ENCODE data around the gene TMEM244.

TMEM244 gene

DNA sequence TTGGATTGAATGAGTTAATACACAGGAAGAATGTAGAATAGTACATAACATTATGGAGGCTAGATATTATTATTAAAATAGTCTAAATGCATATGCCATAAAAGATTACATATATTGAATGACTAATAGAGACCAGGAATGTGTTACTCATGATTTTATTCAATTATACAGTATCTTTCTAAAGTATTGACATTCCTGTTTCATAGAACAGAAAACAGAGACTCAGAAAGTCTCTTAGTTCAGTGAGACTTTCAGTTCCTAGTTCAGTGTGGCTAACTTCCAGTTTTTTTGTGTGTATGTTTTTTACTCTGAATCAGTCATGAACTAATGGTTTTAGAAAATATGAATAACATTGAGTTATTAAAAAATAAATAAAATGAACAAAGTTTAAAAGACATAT lies 34.6 kb upstream of the TMEM244 start:
- POLR2A ChIA-PET = no interaction called here
- DNase-seq = no peak
- H3K36me3 ChIP-seq (ENCODE audit: control insufficient read depth in 4 of 4, insufficient read depth in 4 of 4, low read length in 3 of 4) = no peaks in the 10 kb centered on the region
- H3K27ac ChIP-seq (ENCODE audit: insufficient read depth in 1 of 2, low read depth in 1 of 2, low read length in 2 of 2, poor library complexity in 1 of 2, severe bottlenecking in 2 of 2) = no peak overlapping the region
- no peaks in the 10 kb centered on the region for H3K9me3 ChIP-seq (ENCODE audit: control extremely low read depth in 1 of 5, control insufficient read depth in 4 of 5, insufficient read depth in 2 of 5, low read depth in 1 of 5, low read length in 4 of 5)
- H3K4me1 ChIP-seq (ENCODE audit: control extremely low read depth in 1 of 4, control insufficient read depth in 4 of 4, insufficient read depth in 4 of 4, low read length in 3 of 4) = no peaks in the 10 kb centered on the region
- H3K4me3 ChIP-seq (ENCODE audit: control insufficient read depth in 1 of 7, extremely low read depth in 1 of 7, insufficient read depth in 4 of 7, low read depth in 2 of 7, low read length in 6 of 7) = no peak overlapping the region
- no peaks in the 10 kb centered on the region for H3K27me3 ChIP-seq (replicated peaks in 2 of 5; ENCODE audit: control insufficient read depth in 4 of 5, insufficient read depth in 5 of 5, low read length in 4 of 5)
- CTCF ChIA-PET = interaction anchor here (0.9 to 1.8 kb wide), 3 partner anchors 24 to 126 kb away, joined by 3 to 4 read pairs (median 4); no protein-coding TSS in a partner anchor

DNA sequence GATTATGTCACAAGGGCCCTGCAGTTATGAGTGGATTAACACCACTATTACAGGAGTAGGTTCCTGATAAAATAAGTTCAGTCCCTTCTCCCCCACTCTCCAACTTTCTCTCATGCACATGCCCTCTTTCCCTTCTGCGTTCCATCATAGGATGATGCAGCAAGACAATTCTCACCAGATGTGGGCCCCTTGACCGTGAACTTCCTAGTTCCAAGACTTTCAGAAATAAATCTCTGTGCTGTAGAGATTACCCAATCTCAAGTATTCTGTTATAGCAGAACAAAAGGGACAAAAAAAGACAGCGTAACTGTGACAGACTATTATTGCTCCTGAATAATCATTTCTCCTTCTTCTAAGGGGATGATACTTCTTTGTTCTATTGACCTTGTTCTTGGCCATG lies 33.8 kb upstream of the TMEM244 start:
- ChIA-PET CTCF (interaction anchor here (0.9 to 1.8 kb wide), 3 partner anchors 25 to 126 kb away, joined by 3 to 4 read pairs (median 4); no protein-coding TSS in a partner anchor), POLR2A (no interaction called here)
- H3K4me3 ChIP-seq (ENCODE audit: control insufficient read depth in 1 of 7, extremely low read depth in 1 of 7, insufficient read depth in 4 of 7, low read depth in 2 of 7, low read length in 6 of 7) = no peak overlapping the region
- DNase-seq = no peak
- no peaks in the 10 kb centered on the region for H3K9me3 ChIP-seq (ENCODE audit: control extremely low read depth in 1 of 5, control insufficient read depth in 4 of 5, insufficient read depth in 2 of 5, low read depth in 1 of 5, low read length in 4 of 5)
- H3K27me3 ChIP-seq (replicated peaks in 2 of 5; ENCODE audit: control insufficient read depth in 4 of 5, insufficient read depth in 5 of 5, low read length in 4 of 5) = no peaks in the 10 kb centered on the region
- H3K36me3 ChIP-seq (ENCODE audit: control insufficient read depth in 4 of 4, insufficient read depth in 4 of 4, low read length in 3 of 4) = no peaks in the 10 kb centered on the region
- no peak overlapping the region for H3K27ac ChIP-seq (ENCODE audit: insufficient read depth in 1 of 2, low read depth in 1 of 2, low read length in 2 of 2, poor library complexity in 1 of 2, severe bottlenecking in 2 of 2)
- WGBS (ENCODE audit: insufficient coverage) = 75% methylated on average over 1 of the region's 3 CpGs
- no peaks in the 10 kb centered on the region for H3K4me1 ChIP-seq (ENCODE audit: control extremely low read depth in 1 of 4, control insufficient read depth in 4 of 4, insufficient read depth in 4 of 4, low read length in 3 of 4)

DNA sequence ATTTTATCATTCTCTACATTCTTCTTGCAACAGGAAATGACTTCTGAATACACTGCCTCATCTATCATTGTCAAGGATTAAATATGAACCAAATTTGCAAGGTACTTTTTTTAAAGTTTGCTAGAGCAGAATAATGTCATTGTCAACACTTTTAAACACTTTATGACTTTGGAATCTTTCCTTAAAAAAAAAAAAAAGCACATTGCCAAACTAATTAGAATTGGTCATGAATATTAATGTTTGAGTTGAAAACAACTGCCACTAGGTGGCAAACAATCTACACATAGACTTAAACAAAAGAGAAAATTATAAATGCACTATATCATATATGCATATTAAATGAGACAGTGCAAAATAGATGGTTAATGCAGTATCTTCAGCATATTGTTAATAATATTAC lies 32.5 kb upstream of the TMEM244 start:
- Histone ChIP-seq H3K27me3 (replicated peaks in 2 of 5; ENCODE audit: control insufficient read depth in 4 of 5, insufficient read depth in 5 of 5, low read length in 4 of 5) (no peaks in the 10 kb centered on the region), H3K9me3 (ENCODE audit: control extremely low read depth in 1 of 5, control insufficient read depth in 4 of 5, insufficient read depth in 2 of 5, low read depth in 1 of 5, low read length in 4 of 5) (no peaks in the 10 kb centered on the region), H3K4me1 (ENCODE audit: control extremely low read depth in 1 of 4, control insufficient read depth in 4 of 4, insufficient read depth in 4 of 4, low read length in 3 of 4) (no peaks in the 10 kb centered on the region), H3K36me3 (ENCODE audit: control insufficient read depth in 4 of 4, insufficient read depth in 4 of 4, low read length in 3 of 4) (no peaks in the 10 kb centered on the region), H3K4me3 (ENCODE audit: control insufficient read depth in 1 of 7, extremely low read depth in 1 of 7, insufficient read depth in 4 of 7, low read depth in 2 of 7, low read length in 6 of 7) (no peak overlapping the region), H3K27ac (ENCODE audit: insufficient read depth in 1 of 2, low read depth in 1 of 2, low read length in 2 of 2, poor library complexity in 1 of 2, severe bottlenecking in 2 of 2) (no peak overlapping the region)
- POLR2A ChIA-PET = no interaction called here
- CTCF ChIA-PET = interaction anchor here (1.2 to 1.5 kb wide), 3 partner anchors 13 to 128 kb away, joined by 3 to 4 read pairs (median 4); no protein-coding TSS in a partner anchor
- peak; percentile 38 to 60 (median 56) for DNase-seq

DNA sequence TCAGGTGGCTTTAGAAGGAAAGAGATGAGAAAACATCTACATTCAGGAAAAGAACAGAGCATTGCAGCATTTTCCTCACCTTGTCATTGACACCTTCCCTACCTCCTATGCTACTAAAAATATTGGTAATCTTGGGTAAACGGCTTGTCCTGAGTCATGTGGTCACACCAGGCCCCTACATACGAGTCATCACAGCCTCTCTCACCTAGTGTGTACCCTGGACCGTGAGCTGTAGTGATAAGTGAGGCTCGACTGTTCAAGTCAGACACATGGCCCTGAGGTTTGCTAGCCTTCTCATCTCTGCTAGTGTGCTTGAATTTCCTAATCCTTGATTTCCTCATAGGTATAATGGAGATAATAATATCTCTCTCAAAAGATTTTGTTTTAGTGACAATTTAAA lies 29.6 kb upstream of the TMEM244 start:
- no peak overlapping the region for H3K27ac ChIP-seq (ENCODE audit: insufficient read depth in 1 of 2, low read depth in 1 of 2, low read length in 2 of 2, poor library complexity in 1 of 2, severe bottlenecking in 2 of 2)
- H3K27me3 ChIP-seq (replicated peaks in 2 of 5; ENCODE audit: control insufficient read depth in 4 of 5, insufficient read depth in 5 of 5, low read length in 4 of 5) = no peaks in the 10 kb centered on the region
- no peaks in the 10 kb centered on the region for H3K9me3 ChIP-seq (ENCODE audit: control extremely low read depth in 1 of 5, control insufficient read depth in 4 of 5, insufficient read depth in 2 of 5, low read depth in 1 of 5, low read length in 4 of 5)
- no peak for DNase-seq
- no peak overlapping the region for H3K4me3 ChIP-seq (ENCODE audit: control insufficient read depth in 1 of 7, extremely low read depth in 1 of 7, insufficient read depth in 4 of 7, low read depth in 2 of 7, low read length in 6 of 7)
- no peaks in the 10 kb centered on the region for H3K4me1 ChIP-seq (ENCODE audit: control extremely low read depth in 1 of 4, control insufficient read depth in 4 of 4, insufficient read depth in 4 of 4, low read length in 3 of 4)
- POLR2A ChIA-PET = no interaction called here
- CTCF ChIA-PET = no interaction called here
- 100% methylated on average over 1 of the region's 4 CpGs for whole genome bisulfite sequencing (ENCODE audit: insufficient coverage)
- no peaks in the 10 kb centered on the region for H3K36me3 ChIP-seq (ENCODE audit: control insufficient read depth in 4 of 4, insufficient read depth in 4 of 4, low read length in 3 of 4)

DNA sequence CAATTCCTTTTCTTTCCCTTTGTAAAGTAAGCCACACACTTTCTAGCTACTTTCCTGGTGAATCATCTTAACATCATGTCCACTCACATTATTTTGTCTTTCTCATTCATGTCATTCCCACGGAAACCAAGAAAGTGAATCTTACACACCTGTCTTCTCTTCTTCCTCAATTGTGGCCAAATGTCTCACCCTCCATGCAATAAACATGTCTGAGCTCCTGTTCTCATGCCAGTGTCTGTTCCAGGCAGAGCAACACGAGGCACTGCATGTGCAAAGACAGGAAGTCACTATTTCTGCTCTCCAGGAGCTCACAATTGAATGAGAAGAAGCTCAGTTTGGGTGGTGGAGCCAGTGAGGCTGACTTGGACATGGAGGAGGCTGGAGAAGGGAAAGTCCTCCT lies 29.0 kb upstream of the TMEM244 start:
- peak in 1 of 3 donors; percentile 18 for DNase-seq
- ChIA-PET CTCF (interaction anchor here (0.8 to 1.4 kb wide), 3 partner anchors 69 to 953 kb away, joined by 3 read pairs; no protein-coding TSS in a partner anchor), POLR2A (no interaction called here)
- WGBS (ENCODE audit: insufficient coverage) = 55% methylated on average over 1 of the region's 2 CpGs
- Histone ChIP-seq H3K27ac (ENCODE audit: insufficient read depth in 1 of 2, low read depth in 1 of 2, low read length in 2 of 2, poor library complexity in 1 of 2, severe bottlenecking in 2 of 2) (no peak overlapping the region), H3K9me3 (ENCODE audit: control extremely low read depth in 1 of 5, control insufficient read depth in 4 of 5, insufficient read depth in 2 of 5, low read depth in 1 of 5, low read length in 4 of 5) (no peaks in the 10 kb centered on the region), H3K27me3 (replicated peaks in 2 of 5; ENCODE audit: control insufficient read depth in 4 of 5, insufficient read depth in 5 of 5, low read length in 4 of 5) (no peaks in the 10 kb centered on the region), H3K36me3 (ENCODE audit: control insufficient read depth in 4 of 4, insufficient read depth in 4 of 4, low read length in 3 of 4) (no peaks in the 10 kb centered on the region), H3K4me3 (ENCODE audit: control insufficient read depth in 1 of 7, extremely low read depth in 1 of 7, insufficient read depth in 4 of 7, low read depth in 2 of 7, low read length in 6 of 7) (no peak overlapping the region), H3K4me1 (ENCODE audit: control extremely low read depth in 1 of 4, control insufficient read depth in 4 of 4, insufficient read depth in 4 of 4, low read length in 3 of 4) (no peaks in the 10 kb centered on the region)

DNA sequence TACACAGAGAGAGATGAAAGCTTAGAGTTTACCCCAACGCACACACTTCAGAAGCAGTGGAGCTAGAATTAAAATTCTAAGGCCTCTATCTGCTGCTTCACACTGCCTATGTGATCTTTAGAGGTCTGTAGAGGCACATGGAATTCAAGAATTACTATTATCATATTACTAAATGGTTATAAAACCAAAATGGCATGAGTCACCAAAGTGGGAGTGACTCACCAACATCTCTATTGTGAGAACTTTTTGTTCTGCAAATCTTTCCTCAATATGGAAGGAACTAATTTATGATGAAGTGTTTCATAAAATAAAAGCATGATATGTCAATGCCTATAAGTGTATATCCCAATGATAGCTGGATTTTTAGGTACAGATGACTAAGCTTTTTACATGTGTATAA lies 28.5 kb upstream of the TMEM244 start:
- Histone ChIP-seq H3K4me1 (ENCODE audit: control extremely low read depth in 1 of 4, control insufficient read depth in 4 of 4, insufficient read depth in 4 of 4, low read length in 3 of 4) (no peaks in the 10 kb centered on the region), H3K27me3 (replicated peaks in 2 of 5; ENCODE audit: control insufficient read depth in 4 of 5, insufficient read depth in 5 of 5, low read length in 4 of 5) (no peaks in the 10 kb centered on the region), H3K9me3 (ENCODE audit: control extremely low read depth in 1 of 5, control insufficient read depth in 4 of 5, insufficient read depth in 2 of 5, low read depth in 1 of 5, low read length in 4 of 5) (no peaks in the 10 kb centered on the region), H3K4me3 (ENCODE audit: control insufficient read depth in 1 of 7, extremely low read depth in 1 of 7, insufficient read depth in 4 of 7, low read depth in 2 of 7, low read length in 6 of 7) (no peak overlapping the region), H3K27ac (ENCODE audit: insufficient read depth in 1 of 2, low read depth in 1 of 2, low read length in 2 of 2, poor library complexity in 1 of 2, severe bottlenecking in 2 of 2) (no peak overlapping the region), H3K36me3 (ENCODE audit: control insufficient read depth in 4 of 4, insufficient read depth in 4 of 4, low read length in 3 of 4) (no peaks in the 10 kb centered on the region)
- DNase-seq = peak in 2 of 3 donors; percentile 50 to 60
- ChIA-PET POLR2A (no interaction called here), CTCF (interaction anchor here (0.8 to 1.4 kb wide), 3 partner anchors 69 to 954 kb away, joined by 3 read pairs; no protein-coding TSS in a partner anchor)
- 100% methylated on average over 1 of the region's 1 CpG for WGBS (ENCODE audit: insufficient coverage)

DNA sequence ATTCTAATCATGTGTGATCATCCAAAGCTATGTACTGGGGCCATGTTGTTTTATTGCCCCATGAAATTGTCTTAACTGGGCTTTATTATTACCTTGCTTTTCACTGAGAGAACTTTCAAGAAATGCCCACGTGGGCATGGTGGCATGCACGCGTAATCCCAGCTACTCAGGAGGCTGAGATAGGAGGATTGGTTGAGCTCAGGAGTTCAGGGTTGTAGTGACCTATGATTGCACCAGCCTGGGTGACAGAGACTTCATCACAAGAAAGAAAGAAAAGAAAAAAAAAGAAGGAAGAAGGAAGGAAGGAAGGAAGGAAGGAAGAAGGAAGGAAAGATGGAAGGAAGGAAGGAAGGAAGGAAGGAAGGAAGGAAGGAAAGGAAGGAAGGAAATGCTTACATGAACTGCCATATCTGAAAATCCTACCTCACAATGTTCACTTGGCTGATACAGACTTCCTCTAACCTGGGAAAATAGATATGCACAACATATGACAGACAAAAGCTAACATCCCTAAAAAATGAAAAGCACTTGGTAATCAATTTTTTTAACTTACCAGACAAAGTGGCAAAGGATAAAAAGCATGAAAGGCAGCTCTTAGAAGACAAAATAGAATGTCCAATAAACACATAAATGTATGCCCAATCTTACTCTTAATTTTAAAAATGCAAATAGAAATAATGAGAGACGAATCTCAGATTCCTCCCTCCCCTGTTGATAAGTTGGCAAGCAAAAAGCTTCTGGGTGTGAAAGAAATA lies 25.5 kb upstream of the TMEM244 start:
- no peak overlapping the region for H3K27ac ChIP-seq (ENCODE audit: insufficient read depth in 1 of 2, low read depth in 1 of 2, low read length in 2 of 2, poor library complexity in 1 of 2, severe bottlenecking in 2 of 2)
- WGBS (ENCODE audit: insufficient coverage) = no CpG with 5 or more reads among the region's 4 CpGs
- POLR2A ChIA-PET = no interaction called here
- H3K4me1 ChIP-seq (ENCODE audit: control extremely low read depth in 1 of 4, control insufficient read depth in 4 of 4, insufficient read depth in 4 of 4, low read length in 3 of 4) = peaks cover 3 to 9% (median 6%) of the 10 kb centered on the region in 4 experiments
- no peak overlapping the region for H3K4me3 ChIP-seq (ENCODE audit: control insufficient read depth in 1 of 7, extremely low read depth in 1 of 7, insufficient read depth in 4 of 7, low read depth in 2 of 7, low read length in 6 of 7)
- DNase-seq = no peak
- no peaks in the 10 kb centered on the region for H3K36me3 ChIP-seq (ENCODE audit: control insufficient read depth in 4 of 4, insufficient read depth in 4 of 4, low read length in 3 of 4)
- no peaks in the 10 kb centered on the region for H3K9me3 ChIP-seq (ENCODE audit: control extremely low read depth in 1 of 5, control insufficient read depth in 4 of 5, insufficient read depth in 2 of 5, low read depth in 1 of 5, low read length in 4 of 5)
- CTCF ChIA-PET = interaction anchor here (0.7 to 1.0 kb wide), 2 partner anchors 135 to 217 kb away, joined by 4 read pairs; no protein-coding TSS in a partner anchor
- H3K27me3 ChIP-seq (replicated peaks in 2 of 5; ENCODE audit: control insufficient read depth in 4 of 5, insufficient read depth in 5 of 5, low read length in 4 of 5) = no peaks in the 10 kb centered on the region
